Skeletal muscle cell (primary cell): ENCODE measurements around the gene ATP5ME.
A peak's percentile ranks its signal among the peaks of the same experiment; 100 is the strongest.
"Not testable (repeated sequence)": the region's sequence is repeated elsewhere in the genome, so short reads cannot be mapped to it uniquely, and the experiment has no call there.

Experiments
- DNase-seq: peaks from one replicate; pipeline ENCODE4 v3.0.0-alpha.2; 2010; ENCODE audit warnings: low read depth
- H3K4me3 ChIP-seq: 2 replicates; pipeline ENCODE4 v1.5.1; 2011; ENCODE audit warnings: low read depth, mild to moderate bottlenecking, control low read depth, low read length, moderate library complexity

ATP5ME gene

GRCh38 chr4:675980-676870, 2.1 kb upstream of the ATP5ME start:
- H3K4me3 ChIP-seq = no peak overlapping the region
- no peak for DNase-seq

- no peak for DNase-seq
- peak overlapping the region; percentile 92 for H3K4me3 ChIP-seq
These were observed 1.2 kb upstream of the ATP5ME start for GRCh38 chr4:675036-675882.

GRCh38 chr4:673349-674091, 556 bp downstream of the ATP5ME start:
- peak overlapping the region; percentile 92 for H3K4me3 ChIP-seq
- DNase-seq = no peak

- H3K4me3 ChIP-seq = no peak overlapping the region
- no peak for DNase-seq
These were observed 2.3 kb downstream of the ATP5ME start for GRCh38 chr4:671769-672168.

GRCh38 chr4:669806-670559, 4.1 kb downstream of the ATP5ME start:
- not testable (repeated sequence) for DNase-seq, H3K4me3 ChIP-seq

GRCh38 chr4:668219-668618, 5.9 kb downstream of the ATP5ME start:
- H3K4me3 ChIP-seq, DNase-seq: not testable (repeated sequence)

GRCh38 chr4:667545-667925, 6.5 kb downstream of the ATP5ME start:
- DNase-seq = no peak
- H3K4me3 ChIP-seq = no peak overlapping the region

- DNase-seq = no peak
- H3K4me3 ChIP-seq = no peak overlapping the region
These were observed 7.1 kb downstream of the ATP5ME start for GRCh38 chr4:666822-667544.

GRCh38 chr4:666436-666810, 7.7 kb downstream of the ATP5ME start:
- no peak overlapping the region for H3K4me3 ChIP-seq
- DNase-seq = no peak

GRCh38 chr4:665751-666435, 8.2 kb downstream of the ATP5ME start:
- no peak for DNase-seq
- H3K4me3 ChIP-seq = no peak overlapping the region

- no peak for DNase-seq
- no peak overlapping the region for H3K4me3 ChIP-seq
These were observed 8.7 kb downstream of the ATP5ME start for GRCh38 chr4:665381-665750.

GRCh38 chr4:664713-665231, 9.3 kb downstream of the ATP5ME start:
- no peak for DNase-seq
- H3K4me3 ChIP-seq = no peak overlapping the region

GRCh38 chr4:663438-664428, 10.3 kb downstream of the ATP5ME start:
- peak overlapping the region; percentile 18 for H3K4me3 ChIP-seq
- no peak for DNase-seq

GRCh38 chr4:663046-663437, 11.0 kb downstream of the ATP5ME start:
- DNase-seq = no peak
- peak overlapping the region; percentile 18 for H3K4me3 ChIP-seq

- no peak overlapping the region for H3K4me3 ChIP-seq
- DNase-seq = no peak
These were observed 12.0 kb downstream of the ATP5ME start for GRCh38 chr4:661881-662761.

GRCh38 chr4:661231-661630, 12.8 kb downstream of the ATP5ME start:
- no peak overlapping the region for H3K4me3 ChIP-seq
- no peak for DNase-seq
